Measurements from ENCODE around the gene RNF14.

RNF14 gene

DNA sequence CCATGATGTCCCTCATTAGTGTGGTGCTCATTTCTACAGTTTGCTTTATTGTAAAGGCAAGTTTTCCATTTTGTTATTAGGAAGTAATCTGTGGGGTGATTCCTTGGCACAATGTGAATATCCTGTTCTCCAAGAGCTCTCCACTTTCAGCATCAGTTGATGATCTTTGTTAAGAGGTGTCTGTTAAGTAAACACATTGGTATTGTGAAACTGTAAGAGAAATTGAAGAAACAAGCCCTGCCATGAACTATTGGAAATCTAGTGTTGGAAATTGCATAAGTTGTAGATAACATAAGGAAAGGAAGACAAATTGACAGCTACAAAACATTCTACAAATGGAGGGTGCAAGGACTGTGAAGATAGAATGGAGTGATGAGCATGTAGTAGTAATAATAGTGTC lies 17.2 kb downstream of the RNF14 start:
- DNase-seq = no peak

DNA sequence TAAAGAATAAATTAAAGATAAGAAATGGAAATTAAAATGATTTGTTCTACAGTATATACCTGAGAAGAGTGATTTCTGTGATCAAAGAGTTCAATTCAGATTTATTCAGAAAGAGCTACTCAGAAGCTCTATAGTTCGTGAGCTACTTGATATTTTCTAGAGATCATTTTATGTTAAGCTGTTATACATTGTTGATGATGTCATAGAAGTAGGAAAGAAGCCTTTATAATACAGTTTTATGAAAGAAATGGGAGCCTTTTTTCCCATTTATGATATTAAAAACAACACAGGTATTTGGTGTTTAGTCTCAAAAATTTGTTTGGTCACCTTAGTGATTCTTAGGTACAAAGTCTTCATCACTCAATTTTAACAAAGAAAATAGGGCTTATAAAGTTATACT lies 20.8 kb downstream of the RNF14 start:
- no peak for DNase-seq

DNA sequence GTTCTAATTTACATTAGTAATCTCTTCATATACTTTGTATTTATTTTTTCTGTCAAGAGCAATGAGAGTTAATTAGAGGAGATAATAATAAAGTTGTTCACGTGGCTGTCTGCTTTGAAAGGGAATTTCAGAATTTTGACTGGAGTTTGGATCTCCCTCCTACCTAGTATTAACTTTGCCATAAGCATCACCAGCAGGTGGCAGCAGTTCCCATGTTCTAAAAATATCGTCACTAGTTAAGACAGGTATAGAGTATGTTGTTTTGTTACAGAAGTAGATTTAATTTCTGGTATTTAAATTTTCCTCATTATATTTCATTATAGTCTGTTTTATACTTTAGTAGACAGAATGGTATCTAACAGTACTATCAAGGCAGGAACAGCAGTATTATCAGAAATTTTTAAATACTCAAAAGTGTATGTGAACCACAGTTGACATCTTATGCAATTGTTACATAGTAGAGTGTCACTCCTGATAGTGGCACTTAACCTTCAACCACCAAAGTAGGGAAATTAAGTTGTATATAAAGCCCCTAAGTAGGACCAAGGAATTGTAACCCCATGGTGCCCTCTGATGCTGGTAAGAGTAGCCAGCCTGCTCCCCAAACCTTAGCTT lies 23.6 kb downstream of the RNF14 start:
- peak; percentile 17 to 71 (median 69) for DNase-seq

DNA sequence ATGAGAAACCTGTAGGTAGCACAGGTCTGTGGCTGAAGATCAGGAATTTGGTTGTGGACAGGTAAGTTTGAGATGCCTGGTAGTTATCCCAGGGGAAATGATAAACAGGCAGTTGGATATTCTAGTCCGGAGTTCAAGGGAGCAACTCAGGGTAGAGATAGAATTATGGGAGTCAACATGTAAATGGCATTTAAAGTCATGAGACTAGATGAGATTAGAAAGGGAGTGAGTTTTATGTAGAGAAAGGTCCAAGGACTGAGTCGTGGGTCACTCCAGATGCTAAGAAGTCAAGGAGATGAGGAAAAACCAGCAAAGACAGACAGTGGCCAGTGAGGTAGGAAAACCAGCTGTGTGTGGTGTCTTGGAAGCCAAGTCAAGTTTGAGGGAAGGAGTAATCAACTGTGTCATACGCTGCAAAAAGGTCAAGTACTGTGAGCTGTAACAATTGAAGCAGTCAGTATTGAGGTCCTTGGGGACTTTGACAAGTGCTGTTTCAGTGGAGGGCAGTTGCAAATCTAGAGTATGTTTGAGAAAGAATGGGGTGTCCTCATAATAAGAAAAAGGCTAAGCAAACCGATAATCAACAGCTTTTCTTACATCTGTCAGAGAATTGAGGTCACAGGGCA lies 25.7 kb downstream of the RNF14 start:
- no peak for DNase-seq

DNA sequence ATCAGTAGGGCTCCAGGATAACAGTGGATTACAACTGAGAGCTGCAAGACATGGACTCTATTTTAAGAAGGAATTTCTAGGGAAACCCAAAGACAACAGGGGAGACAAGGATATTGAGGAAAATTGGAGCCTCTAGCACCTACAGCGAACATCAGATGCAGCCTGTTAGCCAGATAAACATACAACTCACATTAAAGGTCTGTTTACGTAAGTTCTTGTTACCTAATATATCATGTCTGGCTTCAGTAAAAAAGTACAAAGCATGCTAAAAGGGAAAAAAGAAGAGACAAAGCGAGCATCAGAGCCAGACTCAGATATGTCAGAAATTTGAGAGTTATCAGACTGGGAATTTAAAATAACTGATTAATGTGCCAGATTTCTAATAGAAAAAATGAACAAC lies 26.8 kb downstream of the RNF14 start:
- DNase-seq = no peak

DNA sequence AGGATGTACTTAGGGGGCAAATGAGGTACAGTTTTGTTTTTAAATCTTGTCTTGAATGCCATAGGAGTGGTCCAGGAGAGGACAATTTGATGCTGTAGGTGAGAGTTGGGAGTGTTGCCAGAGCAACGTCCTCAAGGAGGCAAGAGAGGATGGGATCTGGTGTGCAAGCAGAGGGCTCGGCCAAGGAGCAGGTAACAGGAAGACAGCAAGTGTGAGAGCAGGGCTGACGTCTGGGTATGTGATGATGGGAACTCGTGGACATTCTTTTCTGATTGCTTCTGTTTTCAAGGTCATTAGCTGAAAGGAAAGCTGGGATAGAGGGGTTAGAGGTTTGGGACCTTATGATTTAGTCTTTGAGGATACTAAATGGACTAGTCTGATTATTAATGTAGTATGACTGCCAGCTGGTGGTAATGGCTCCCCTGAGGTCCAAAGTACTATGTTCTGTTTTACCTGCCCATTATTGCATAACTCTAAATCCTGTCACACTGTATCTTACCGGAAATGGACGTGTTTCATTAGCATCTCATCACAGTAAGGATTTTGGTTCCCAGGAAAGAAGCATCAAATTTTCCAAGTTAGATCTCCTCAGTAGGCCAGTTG lies 28.6 kb downstream of the RNF14 start:
- no peak for DNase-seq

DNA sequence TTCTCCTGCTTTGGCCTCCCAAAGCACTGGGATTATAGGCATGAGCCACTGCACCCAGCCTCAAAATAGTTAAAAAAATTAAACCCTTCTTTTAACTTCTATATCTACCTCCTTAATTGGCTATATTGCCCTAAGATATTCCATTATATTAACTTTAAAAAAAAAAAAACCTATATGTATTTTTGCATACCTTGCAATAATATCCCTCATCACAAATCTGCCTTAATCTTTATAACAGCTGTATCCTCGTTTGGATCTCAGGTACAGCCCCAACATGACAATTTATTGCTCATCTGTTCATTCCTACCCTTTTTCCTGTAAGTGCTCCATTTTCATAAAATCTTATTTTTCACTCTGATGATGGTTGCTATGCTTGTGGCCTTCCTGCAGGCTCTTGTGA lies 31.3 kb downstream of the RNF14 start:
- no peak for DNase-seq

DNA sequence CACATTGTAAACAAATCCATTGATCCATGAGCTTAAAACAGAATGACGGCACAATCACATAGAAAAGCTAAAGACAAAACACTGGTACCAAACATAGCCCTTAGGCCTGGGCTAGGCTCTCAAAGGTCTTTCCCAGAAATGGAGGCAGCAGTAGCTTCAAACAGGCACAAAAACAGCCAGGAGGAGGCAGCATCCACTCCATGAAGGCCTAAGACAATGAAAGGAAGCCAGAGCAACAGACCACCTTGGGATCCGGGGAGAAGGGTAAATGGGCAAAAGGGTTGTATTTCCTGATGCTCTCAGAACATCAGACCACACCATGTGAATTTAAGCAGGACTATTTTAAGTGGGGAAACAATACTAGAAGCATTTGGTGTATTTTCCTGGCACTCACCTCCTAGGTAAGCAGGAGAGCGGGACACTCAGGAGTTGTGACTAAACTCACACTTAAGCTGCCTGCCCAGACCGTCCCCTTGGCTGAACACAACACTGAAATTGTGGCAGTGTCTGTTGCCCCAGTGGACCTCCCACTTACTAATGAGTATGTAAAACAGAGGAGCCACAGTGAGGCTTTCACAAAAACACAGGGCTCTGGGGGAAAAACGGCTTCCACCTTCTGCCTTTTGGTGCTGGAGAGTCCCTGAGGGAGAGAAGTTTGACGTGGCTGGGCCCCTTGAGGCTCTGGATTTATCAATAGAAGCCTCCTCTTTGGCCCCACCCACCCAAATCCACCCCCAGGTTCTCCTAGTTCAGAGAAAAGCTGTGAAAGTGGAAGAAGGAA lies 32.0 kb downstream of the RNF14 start:
- no peak for DNase-seq

DNA sequence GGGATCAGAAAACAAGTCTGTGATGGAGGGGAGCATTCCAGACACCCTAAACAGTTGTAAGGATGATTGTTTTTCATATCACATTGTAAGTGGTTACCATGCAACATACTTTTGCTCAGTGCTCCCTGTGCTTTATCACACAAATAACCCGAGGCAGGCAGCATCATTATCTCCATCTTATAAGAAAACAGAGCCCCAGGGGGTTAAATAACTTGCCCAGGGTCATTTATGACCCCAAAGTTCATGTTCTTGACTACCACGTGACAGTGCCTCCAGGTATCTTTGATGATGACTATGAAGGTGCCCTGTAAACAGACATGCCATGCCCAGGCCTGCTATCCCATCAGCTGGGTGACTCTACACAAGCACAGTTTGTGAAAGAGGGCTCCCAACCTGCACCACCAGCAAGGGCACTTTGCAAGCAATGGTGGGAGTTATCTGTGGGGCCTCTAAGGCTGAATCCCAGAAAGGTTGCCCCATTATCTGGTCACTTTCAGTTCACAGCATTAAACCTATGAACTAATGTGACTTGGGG lies 34.4 kb downstream of the RNF14 start:
- DNase-seq = no peak

DNA sequence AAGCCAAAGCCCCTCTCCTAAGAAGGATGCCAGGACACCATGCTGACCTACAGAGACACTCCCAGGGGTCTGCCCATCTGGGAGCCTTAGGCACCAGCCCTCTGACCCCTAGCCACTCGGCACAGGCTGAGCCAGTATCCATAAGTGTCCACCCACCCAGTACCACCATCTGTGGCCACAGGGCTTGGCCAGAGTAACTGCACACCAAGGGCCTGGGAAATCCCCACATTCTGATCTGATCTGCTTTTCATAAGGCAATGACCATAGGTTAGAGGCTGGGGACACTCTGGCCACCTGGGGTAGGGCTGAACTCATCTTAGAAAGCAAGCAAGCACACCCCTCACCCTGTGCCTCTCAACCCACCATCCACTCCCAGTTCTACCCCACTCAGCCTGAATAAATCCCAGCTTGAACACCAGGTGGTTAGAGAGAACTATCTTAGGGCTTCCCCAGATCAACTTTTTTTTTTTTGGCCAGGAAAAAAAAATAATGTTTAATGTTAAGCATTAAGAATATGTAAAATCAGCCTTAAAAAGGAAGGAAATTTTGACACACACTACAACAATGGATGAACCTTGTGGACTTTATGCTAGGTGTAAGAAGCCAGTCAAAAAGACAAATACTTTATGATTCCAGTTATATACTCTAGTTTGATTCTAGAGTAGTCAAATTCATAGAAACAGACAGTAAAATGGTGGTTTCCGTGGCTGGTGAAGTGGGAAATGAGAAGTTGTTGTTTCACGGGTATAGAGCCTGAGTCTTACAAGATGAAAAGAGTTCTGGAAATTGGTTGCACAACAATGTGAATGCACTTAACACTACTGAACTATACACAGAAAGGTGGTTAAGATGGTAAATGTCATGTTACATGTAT lies 37.7 kb downstream of the RNF14 start:
- DNase-seq = no peak

DNA sequence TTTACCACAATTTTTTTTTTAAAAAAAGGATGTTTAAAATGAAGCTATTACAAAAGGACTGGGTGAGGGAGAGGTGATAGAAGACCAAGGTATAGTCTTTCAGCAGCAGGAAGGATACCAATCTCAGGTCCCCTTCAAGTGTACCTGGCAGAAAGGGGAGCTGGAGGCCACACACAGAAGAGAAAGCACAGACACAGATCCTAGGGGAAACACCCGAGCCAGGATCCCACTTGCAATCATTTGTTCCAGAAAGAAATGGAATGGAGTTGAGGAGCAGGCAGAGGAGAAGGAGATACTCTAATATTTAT lies 38.3 kb downstream of the RNF14 start:
- no peak for DNase-seq

DNA sequence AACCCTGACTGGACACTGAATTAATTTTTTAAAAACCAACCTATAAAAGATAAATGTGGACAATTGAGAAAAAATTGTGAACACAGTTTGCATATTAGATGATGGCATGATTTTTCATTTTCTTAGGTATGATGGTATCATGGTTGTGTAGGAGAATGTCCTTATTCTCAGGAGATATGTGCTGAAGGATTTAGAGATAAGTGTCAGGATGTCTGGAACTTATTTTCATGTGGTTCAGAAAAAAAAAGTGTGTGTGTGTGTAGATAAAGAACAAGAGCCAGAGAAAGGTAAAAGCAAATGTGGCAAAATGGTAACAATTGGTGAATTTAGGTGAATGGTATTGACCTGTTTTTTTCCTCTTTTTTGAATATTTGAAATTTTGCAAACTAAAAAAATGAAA lies 39.9 kb downstream of the RNF14 start:
- DNase-seq = no peak

DNA sequence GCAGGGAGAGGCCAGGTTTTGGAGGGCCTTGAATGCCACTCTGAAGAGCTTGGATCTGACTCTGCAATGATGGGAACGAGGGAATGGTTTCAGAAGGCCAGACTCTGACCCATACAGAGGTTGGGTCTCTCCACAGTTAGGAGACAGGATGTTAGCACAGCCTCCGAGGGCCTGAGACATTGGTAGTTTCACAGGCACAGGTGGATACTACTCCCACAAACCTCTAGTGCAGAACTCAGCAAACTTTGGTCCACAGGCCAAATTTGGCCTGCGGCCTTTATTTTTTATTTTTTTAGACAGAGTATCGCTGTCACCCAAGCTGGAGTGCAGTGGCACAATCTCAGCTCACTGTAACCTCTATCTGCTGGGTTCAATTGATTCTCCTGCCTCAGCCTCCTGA lies 41.0 kb downstream of the RNF14 start:
- no peak for DNase-seq

DNA sequence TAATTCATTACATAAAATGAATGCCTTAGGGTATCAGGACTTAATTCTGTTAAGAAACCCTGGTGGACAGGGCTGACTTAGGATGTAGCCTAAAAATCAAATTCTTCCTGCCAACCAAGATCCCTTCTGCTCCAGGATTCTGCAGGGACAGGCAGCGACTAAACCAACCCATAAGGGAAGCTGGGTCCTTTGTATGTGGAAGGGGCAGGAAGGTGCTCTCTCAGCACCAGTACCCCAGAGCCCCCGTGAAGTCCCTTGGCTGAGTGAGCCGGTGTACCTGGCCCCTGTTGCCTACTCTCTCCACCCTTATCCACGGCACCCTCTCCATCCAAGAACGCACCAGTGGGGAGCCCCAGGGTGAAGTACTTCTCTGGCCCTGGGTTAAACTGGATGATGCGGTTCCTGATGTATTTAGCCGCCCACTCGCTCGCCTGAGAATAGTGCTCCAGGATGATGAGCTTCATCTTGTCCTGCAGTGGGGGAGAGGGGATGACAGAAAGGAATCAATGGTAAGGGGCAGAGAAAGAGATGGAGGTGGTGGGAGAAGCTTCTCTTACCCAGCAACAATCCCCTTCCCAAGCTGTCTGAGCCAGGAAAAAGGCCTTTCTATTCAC lies 42.8 kb downstream of the RNF14 start:
- DNase-seq = no peak

DNA sequence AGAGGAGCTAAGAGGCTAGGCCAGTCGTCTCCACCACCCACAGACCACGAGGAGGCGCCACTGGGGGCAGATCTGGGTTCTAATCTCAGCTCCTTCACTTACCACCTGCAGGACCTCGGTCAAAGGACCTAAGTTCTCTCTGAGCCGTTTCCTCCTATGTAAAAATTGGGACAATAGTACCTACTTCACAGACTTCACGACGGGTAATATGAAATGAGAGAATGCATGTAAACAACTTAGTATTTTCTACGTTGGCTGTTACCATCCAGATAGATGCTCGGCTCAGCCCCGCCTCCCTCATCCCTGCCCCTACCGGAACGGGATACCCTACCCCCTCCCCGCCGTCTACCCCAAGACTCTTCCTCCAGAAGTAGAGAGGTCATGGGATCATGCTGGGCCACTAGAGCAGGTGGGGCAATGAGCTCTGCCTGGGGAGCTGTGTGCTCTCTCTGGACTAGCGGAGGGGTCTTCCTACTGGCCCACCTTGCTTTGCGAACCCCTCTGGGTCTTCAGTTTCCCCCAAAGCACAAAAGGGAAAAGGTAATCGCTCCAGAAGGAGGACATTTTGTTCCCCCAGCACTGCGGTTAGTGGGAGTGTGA lies 43.4 kb downstream of the RNF14 start:
- DNase-seq = peak; percentile 11 to 25 (median 20)

DNA sequence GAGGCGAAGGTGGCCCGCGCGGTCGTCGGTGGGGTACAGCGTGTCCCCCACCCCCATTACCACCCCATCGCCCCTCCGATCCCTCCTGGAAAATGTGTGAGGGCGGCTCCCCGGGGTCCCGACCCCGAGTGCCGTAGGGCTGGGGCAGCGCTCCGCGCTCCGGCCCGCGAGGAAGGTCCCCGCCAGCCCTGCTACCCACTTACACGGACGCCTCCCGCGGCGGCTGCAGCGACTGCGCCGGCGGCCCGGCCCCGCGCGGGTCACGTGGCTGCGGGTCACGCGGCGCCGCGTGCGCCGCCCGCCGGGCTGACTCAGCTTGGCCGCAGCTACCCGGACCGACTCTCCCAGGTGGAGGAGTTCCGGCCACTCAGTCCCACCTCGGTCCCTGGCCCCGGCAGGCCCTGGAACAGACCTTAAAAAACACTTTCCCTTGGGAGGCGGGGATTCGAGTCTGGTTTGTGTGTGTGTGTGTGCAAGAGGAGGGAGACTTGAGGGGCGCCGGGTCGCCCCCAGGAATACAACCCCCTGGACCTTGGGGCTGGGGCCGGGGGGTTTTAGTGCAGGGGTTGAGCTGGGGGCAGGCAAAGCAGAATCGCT lies 44.0 kb downstream of the RNF14 start, which contains the start of gene GNPDA1:
Gene GNPDA1, minus strand, starts transcription at position 236 of the 597 bp plus-strand sequence. CDS start 992 bp downstream, outside the sequence.
- peak; percentile 24 to 59 (median 36) for DNase-seq

DNA sequence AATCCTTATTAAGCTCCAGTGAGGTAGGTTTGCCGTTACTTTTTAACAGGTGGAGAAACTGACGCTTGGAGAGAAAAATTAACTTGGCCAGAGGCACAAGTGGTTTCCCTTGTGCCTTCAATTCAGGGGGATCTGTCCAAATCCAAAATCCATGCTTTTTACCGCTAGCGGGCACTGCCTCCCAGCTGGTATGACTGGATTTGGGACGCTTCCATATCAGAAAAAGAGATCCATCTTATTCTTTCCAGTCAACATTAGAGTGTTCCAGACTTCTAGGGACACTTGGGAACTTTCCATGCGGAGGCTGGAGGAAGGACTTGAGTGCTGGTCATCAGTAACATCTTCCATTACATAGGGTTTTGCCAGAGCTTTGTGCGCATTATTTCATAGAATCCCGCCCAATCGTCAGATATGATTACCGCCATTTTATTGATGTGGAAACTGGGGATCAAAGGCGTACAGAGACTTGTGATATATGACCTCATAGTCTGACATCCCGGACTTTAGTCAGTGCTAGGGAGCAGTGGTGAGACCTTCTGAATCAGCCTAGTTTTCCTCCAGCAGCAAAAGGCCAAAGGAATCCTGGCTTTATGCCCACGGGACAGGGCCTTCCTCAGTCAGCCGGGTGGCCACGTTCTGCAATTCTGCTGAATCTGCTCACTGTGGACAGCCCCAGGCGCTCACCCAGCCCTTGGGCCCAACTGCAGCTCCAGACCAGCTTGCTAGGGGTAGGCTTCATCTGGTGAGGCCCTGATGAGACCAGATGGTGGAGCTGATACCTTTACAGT lies 45.0 kb downstream of the RNF14 start:
- no peak for DNase-seq

DNA sequence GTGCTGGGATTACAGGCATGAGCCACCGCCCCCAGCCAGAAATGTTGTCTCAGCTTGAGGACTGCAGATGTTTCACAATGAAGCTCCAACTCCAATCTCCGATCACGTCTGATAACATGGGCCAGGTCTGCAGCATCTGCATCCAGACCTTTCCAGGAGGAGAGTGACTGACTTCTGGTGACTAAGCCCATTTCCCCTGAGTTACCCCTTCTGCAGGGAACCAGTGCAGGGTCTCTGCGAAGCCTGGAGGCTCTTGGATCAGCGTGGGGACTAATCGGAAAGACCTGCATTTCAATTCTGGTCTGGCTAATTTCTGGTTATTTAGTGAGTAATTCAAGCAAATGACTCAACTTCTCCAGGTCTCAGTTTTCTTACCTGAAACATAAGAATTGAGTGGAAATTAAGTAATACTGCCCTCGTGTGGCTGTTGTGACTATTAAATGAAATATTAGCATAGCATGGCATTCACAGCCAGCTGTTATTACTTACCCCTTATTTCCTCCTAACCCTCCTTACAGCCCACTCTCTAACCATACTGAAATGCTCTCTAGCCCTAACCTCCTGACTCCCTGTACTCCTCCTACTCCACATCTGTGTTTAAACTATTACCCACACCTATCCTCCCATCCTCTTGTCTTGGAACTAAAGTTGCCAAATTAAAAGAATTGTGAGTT lies 46.1 kb downstream of the RNF14 start:
- DNase-seq = no peak

DNA sequence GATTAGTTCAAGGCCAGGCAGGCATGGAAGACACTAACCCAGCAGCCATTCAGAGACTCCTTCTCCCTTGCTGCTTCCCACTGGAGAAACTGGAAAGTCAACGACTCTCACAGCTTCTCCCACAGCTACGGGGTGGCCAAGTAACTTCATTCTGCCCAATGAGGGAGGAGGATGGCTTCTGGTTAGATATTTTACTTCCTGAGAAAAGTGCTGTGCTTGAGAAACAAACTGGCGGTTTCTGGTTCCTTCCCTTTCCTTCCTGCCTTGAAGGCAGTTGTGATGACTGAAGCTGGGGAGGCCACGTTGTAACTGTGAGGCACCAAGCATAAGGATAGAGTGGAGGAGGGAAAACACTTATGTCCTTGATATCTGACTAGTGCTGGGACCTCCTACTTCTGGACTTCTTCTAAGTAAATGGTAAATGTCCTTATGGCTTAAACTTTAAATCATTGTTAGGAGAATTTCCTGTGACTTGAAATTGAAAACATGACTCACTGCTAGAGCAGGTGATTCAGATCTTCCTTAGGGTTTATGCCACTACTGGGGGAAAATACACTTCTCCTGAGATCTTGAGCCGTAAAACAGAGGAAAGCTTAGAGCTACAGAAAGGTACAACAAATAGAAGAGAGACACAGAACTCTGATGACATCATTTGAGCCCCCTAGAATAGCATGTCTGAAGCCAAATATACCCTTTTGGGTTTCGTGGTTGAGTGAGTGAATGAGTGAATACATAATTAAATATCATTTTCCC lies 47.1 kb downstream of the RNF14 start:
- no peak for DNase-seq

All from activated naive CD4-positive, alpha-beta T cell (primary cell).